Astrocyte of the cerebellum (primary cell): ENCODE data around the gene PLD1.

ENCODE experiments used
- DNase-seq: peaks from one replicate; pipeline ENCODE4 v3.0.0-alpha.2; 2011; ENCODE audit warnings: low read depth
- H3K4me3 ChIP-seq: 2 replicates; pipeline ENCODE4 v1.5.1; 2011; ENCODE audit warnings: mild to moderate bottlenecking, low read depth, low read length, moderate library complexity
- CTCF ChIP-seq: IDR thresholded peaks from 2 replicates; pipeline ENCODE4 v1.5.1; 2012; ENCODE audit warnings: low read length, low read depth, moderate library complexity, mild to moderate bottlenecking; ENCODE audit errors: missing control alignments
- in situ Hi-C: cut with HindIII; loops from 2 replicates; pipeline ENCODE4 v1.10.0; 2017; ENCODE audit warnings: low sequenced_read_pairs

The PLD1 gene

GRCh38 chr3:171806200-171807128 is 3.8 kb downstream of the PLD1 start:
- in situ Hi-C loops = no loop called here
- no peak overlapping the region for H3K4me3 ChIP-seq
- no peak for TF ChIP-seq CTCF
- no peak for DNase-seq

- H3K4me3 ChIP-seq = no peak overlapping the region
- in situ Hi-C loops = no loop called here
- no peak for DNase-seq
- TF ChIP-seq CTCF = no peak
Observed at GRCh38 chr3:171805687-171806086, 4.6 kb downstream of the PLD1 start.

GRCh38 chr3:171804618-171805389 is 5.5 kb downstream of the PLD1 start:
- H3K4me3 ChIP-seq = no peak overlapping the region
- no peak for DNase-seq
- in situ Hi-C loops = no loop called here
- TF ChIP-seq CTCF = no peak

GRCh38 chr3:171803044-171803443 is 7.2 kb downstream of the PLD1 start:
- H3K4me3 ChIP-seq = no peak overlapping the region
- TF ChIP-seq CTCF = no peak
- in situ Hi-C loops = no loop called here
- DNase-seq = no peak

- no peak for DNase-seq
- no peak for TF ChIP-seq CTCF
- in situ Hi-C loops = no loop called here
- H3K4me3 ChIP-seq = no peak overlapping the region
Observed at GRCh38 chr3:171802590-171802956, 7.7 kb downstream of the PLD1 start.

GRCh38 chr3:171801738-171802589 is 8.3 kb downstream of the PLD1 start:
- no peak overlapping the region for H3K4me3 ChIP-seq
- no peak for TF ChIP-seq CTCF
- DNase-seq = peak; percentile 76
- in situ Hi-C loops = no loop called here
